ENCODE measurements around the gene PHTF1. TPM values are rescaled to one million over a fixed set of nuclear protein-coding genes. Genes with fewer than 3 reads are reported as not detected.

The PHTF1 gene
- total and polyA plus RNA-seq, 4 donors = 9.5 to 29.7 (median 19.5) TPM

DNA sequence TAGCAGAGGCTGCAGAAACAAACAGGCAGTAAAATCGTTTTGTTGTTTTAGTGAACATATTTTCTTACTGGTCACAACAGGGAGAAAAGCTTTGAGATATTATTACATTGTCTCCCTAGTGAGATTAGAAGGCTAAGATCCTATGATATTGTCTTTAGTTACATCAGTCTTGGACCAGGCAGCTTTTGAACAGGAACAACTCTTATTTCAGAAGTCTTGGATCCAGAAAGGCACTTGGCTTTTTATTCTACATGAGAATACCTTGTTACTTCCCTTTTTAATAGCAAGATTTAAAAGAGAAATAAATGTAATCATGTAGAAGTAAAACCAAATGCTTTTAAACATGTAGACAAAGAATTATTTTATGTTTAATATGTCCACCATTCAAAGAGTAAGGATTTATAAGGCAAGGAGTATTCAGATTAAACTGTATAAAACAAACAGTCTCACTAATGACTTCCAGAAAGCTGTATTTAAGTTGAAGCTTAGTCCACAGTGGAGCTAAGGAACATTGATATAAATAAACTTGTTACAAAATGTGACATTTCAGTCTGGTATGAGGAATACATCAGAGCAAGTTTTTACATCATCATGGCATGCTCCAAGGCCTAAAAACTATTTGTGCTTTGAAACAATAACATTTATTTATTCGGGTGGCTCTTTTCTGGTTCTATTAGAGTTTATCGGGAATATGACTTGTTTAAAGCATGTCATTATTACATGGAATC is 72.2 kb downstream of the PHTF1 start:
- Histone ChIP-seq H3K9ac (ENCODE audit: insufficient read depth in 1 of 2, low read length in 2 of 2) (no peak overlapping the region), H3K27ac (ENCODE audit: low read depth in 1 of 2, low read length in 1 of 2) (no peak overlapping the region), H3K4me1 (ENCODE audit: control insufficient read depth in 5 of 5, insufficient read depth in 5 of 5, low read length in 5 of 5) (peaks cover 0 to 14% (median 2%) of the 10 kb centered on the region in 5 donors), H3K36me3 (ENCODE audit: control insufficient read depth in 4 of 4, insufficient read depth in 4 of 4, low read length in 4 of 4) (peaks cover 0 to 7% (median 6%) of the 10 kb centered on the region in 4 donors), H3K27me3 (ENCODE audit: control insufficient read depth in 3 of 3, insufficient read depth in 3 of 3, low read length in 2 of 3) (no peaks in the 10 kb centered on the region), H3K9me3 (ENCODE audit: control insufficient read depth in 4 of 4, insufficient read depth in 3 of 4, low read length in 3 of 4) (no peaks in the 10 kb centered on the region), H3K4me3 (no peak overlapping the region)
- 88 to 90% methylated on average over 3 of the region's 3 CpGs for WGBS, 2 donors
- TF ChIP-seq, protein P1, sequence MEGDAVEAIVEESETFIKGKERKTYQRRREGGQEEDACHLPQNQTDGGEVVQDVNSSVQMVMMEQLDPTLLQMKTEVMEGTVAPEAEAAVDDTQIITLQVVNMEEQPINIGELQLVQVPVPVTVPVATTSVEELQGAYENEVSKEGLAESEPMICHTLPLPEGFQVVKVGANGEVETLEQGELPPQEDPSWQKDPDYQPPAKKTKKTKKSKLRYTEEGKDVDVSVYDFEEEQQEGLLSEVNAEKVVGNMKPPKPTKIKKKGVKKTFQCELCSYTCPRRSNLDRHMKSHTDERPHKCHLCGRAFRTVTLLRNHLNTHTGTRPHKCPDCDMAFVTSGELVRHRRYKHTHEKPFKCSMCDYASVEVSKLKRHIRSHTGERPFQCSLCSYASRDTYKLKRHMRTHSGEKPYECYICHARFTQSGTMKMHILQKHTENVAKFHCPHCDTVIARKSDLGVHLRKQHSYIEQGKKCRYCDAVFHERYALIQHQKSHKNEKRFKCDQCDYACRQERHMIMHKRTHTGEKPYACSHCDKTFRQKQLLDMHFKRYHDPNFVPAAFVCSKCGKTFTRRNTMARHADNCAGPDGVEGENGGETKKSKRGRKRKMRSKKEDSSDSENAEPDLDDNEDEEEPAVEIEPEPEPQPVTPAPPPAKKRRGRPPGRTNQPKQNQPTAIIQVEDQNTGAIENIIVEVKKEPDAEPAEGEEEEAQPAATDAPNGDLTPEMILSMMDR (IDR thresholded peaks at IDR 0.05; ENCODE audit: control extremely low read depth, extremely low read depth) = no peak
- no peak for DNase-seq
- no peak for ATAC-seq (ENCODE audit: insufficient read depth, low FRiP score)

- 49 to 63% methylated on average over 6 of the region's 6 CpGs for WGBS, 2 donors
- no peak overlapping the region for H3K9ac ChIP-seq (ENCODE audit: insufficient read depth in 1 of 2, low read length in 2 of 2)
- no peaks in the 10 kb centered on the region for H3K9me3 ChIP-seq (ENCODE audit: control insufficient read depth in 4 of 4, insufficient read depth in 3 of 4, low read length in 3 of 4)
- H3K4me1 ChIP-seq (ENCODE audit: control insufficient read depth in 5 of 5, insufficient read depth in 5 of 5, low read length in 5 of 5) = peaks cover 0 to 14% (median 0%) of the 10 kb centered on the region in 5 donors
- H3K27me3 ChIP-seq (ENCODE audit: control insufficient read depth in 3 of 3, insufficient read depth in 3 of 3, low read length in 2 of 3) = no peaks in the 10 kb centered on the region
- no peak overlapping the region for H3K4me3 ChIP-seq
- no peak for ATAC-seq (ENCODE audit: insufficient read depth, low FRiP score)
- DNase-seq = peak; percentile 58 to 74 (median 69)
- TF ChIP-seq, protein P1 (IDR thresholded peaks at IDR 0.05; ENCODE audit: control extremely low read depth, extremely low read depth) = no peak
- no peak overlapping the region for H3K27ac ChIP-seq (ENCODE audit: low read depth in 1 of 2, low read length in 1 of 2)
- peaks cover 0 to 7% (median 4%) of the 10 kb centered on the region in 4 donors for H3K36me3 ChIP-seq (ENCODE audit: control insufficient read depth in 4 of 4, insufficient read depth in 4 of 4, low read length in 4 of 4)
These were observed 75.1 kb downstream of the PHTF1 start for GRCh38 chr1:113684153-113684541.

GRCh38 chr1:113683384-113684152 is 75.7 kb downstream of the PHTF1 start:
- H3K27ac ChIP-seq (ENCODE audit: low read depth in 1 of 2, low read length in 1 of 2) = peak overlapping the region in 1 of 2 donors; percentile 45
- peak overlapping the region in 1 of 2 donors; percentile 38 for H3K9ac ChIP-seq (ENCODE audit: insufficient read depth in 1 of 2, low read length in 2 of 2)
- WGBS, 2 donors = 54 to 65% methylated on average over 8 of the region's 8 CpGs

More at GRCh38 chr1:113683384-113684152, 75.7 kb downstream of the PHTF1 start:
- ATAC-seq (ENCODE audit: insufficient read depth, low FRiP score) = no peak
- H3K27me3 ChIP-seq (ENCODE audit: control insufficient read depth in 3 of 3, insufficient read depth in 3 of 3, low read length in 2 of 3) = no peaks in the 10 kb centered on the region
- H3K4me1 ChIP-seq (ENCODE audit: control insufficient read depth in 5 of 5, insufficient read depth in 5 of 5, low read length in 5 of 5) = peaks cover 0 to 14% (median 0%) of the 10 kb centered on the region in 5 donors
- TF ChIP-seq, protein P1 (IDR thresholded peaks at IDR 0.05; ENCODE audit: control extremely low read depth, extremely low read depth) = no peak
- H3K9me3 ChIP-seq (ENCODE audit: control insufficient read depth in 4 of 4, insufficient read depth in 3 of 4, low read length in 3 of 4) = no peaks in the 10 kb centered on the region
- peaks cover 0 to 7% (median 4%) of the 10 kb centered on the region in 4 donors for H3K36me3 ChIP-seq (ENCODE audit: control insufficient read depth in 4 of 4, insufficient read depth in 4 of 4, low read length in 4 of 4)
- no peak for DNase-seq
- no peak overlapping the region for H3K4me3 ChIP-seq

All from lung (tissue), 12 donors.